GM12878 (cell line): ENCODE measurements around the gene ABT1. TPM values are rescaled to one million over a fixed set of nuclear protein-coding genes. Genes with fewer than 3 reads are reported as not detected.

ENCODE experiments used
- ASH2L ChIP-seq: fragments of 300-600, 200-600 bp; sonication (generic); IDR thresholded peaks from 2 replicates; pipeline ENCODE4 v1.6.1; 2017; ENCODE audit warnings: low read depth, mild to moderate bottlenecking, borderline replicate concordance
- BMI1 ChIP-seq: fragments of 450-650 bp; IDR thresholded peaks from 2 replicates; pipeline ENCODE4 v1.6.1; 2016; ENCODE audit warnings: mild to moderate bottlenecking, moderate library complexity, borderline replicate concordance
- E2F8 ChIP-seq: fragments of 450-650 bp; IDR thresholded peaks from 2 replicates; pipeline ENCODE4 v1.6.1; 2018; ENCODE audit warnings: mild to moderate bottlenecking, low read depth, moderate library complexity; ENCODE audit not compliant: partially characterized antibody
- ELK1 ChIP-seq: IDR thresholded peaks from 2 replicates; pipeline ENCODE4 v1.6.1; 2012; ENCODE audit warnings: low read depth, low read length, improper control_type of control experiment
- FOS ChIP-seq: IDR thresholded peaks from 3 replicates; pipeline ENCODE4 v1.6.1; 2011; ENCODE audit warnings: borderline replicate concordance; ENCODE audit not compliant: insufficient read length; ENCODE audit errors: extremely low read depth
- HDAC6 ChIP-seq: fragments of 200-600 bp; sonication (generic); IDR thresholded peaks from one replicate; pipeline ENCODE4 v1.8.0; 2017; ENCODE audit warnings: antibody characterized with exemption; ENCODE audit not compliant: unreplicated experiment
- JUND ChIP-seq: IDR thresholded peaks from 2 replicates; pipeline ENCODE4 v1.6.1; 2012; ENCODE audit warnings: low read depth, mild to moderate bottlenecking, low read length, improper control_type of control experiment, moderate library complexity
- KAT2A ChIP-seq: conservative IDR thresholded peaks from 2 replicates; pipeline ENCODE4 v1.6.1; 2011; ENCODE audit warnings: low read depth, low read length; ENCODE audit not compliant: control insufficient read depth
- MAX ChIP-seq: IDR thresholded peaks from 2 replicates; pipeline ENCODE4 v1.6.1; 2012; ENCODE audit warnings: low read depth, low read length, improper control_type of control experiment
- NFIC ChIP-seq: IDR thresholded peaks from 2 replicates; pipeline ENCODE4 v1.6.1; 2012; ENCODE audit warnings: low read depth, mild to moderate bottlenecking, inconsistent platforms, low read length, moderate library complexity
- NFXL1 ChIP-seq: fragments of 450-650 bp; IDR thresholded peaks from 2 replicates; pipeline ENCODE4 v1.6.1; 2017; ENCODE audit warnings: antibody characterized with exemption, mild to moderate bottlenecking, borderline replicate concordance
- PBX3 ChIP-seq: IDR thresholded peaks from 2 replicates; pipeline ENCODE4 v1.6.1; 2011; ENCODE audit warnings: mild to moderate bottlenecking, low read depth, low read length, moderate library complexity; ENCODE audit not compliant: insufficient replicate concordance
- RAD21 ChIP-seq: IDR thresholded peaks from 2 replicates; pipeline ENCODE4 v1.6.1; 2011; ENCODE audit warnings: mild to moderate bottlenecking, low read depth, low read length, moderate library complexity; ENCODE audit not compliant: insufficient read depth
- RB1 ChIP-seq: fragments of 450-650 bp; formaldehyde crosslinking; IDR thresholded peaks from 2 replicates; pipeline ENCODE4 v1.6.1; 2017; ENCODE audit warnings: mild to moderate bottlenecking, borderline replicate concordance
- SIX5 ChIP-seq: IDR thresholded peaks from 2 replicates; pipeline ENCODE4 v1.6.1; 2011; ENCODE audit warnings: mild to moderate bottlenecking, low read depth, low read length, moderate library complexity; ENCODE audit not compliant: severe bottlenecking
- SRF ChIP-seq, 2 experiments: IDR thresholded peaks; 2 replicates each; pipeline ENCODE4 v1.6.1; 2011; ENCODE audit warnings: low read depth in 2 of 2, low read length in 2 of 2, mild to moderate bottlenecking in 1 of 2, moderate library complexity in 1 of 2
- WRNIP1 ChIP-seq: IDR thresholded peaks from 2 replicates; pipeline ENCODE4 v1.6.1; 2011; ENCODE audit warnings: low read depth, low read length, improper control_type of control experiment, borderline replicate concordance
- ZNF217 ChIP-seq: fragments of 450-650 bp; IDR thresholded peaks from 2 replicates; pipeline ENCODE4 v1.6.1; 2017; ENCODE audit warnings: antibody characterized with exemption, mild to moderate bottlenecking
- ZNF592 ChIP-seq: fragments of 450-650 bp; IDR thresholded peaks from 2 replicates; pipeline ENCODE4 v1.6.1; 2017; ENCODE audit warnings: mild to moderate bottlenecking, moderate library complexity
- polyA plus RNA-seq, 11 experiments: library from polyadenylated mRNA; depleted of rRNA in 4 of 11; unstranded in 6 of 11; stranded (reverse) in 5 of 11; fragments of >200 nt; fragmentation: Nextera tagmentation in 4 of 11; fragmentation: Illumina TruSeq in 1 of 11; extraction: Ambion mirVana in 4 of 11; extraction: Trizol in 1 of 11; gene quantifications; 1 replicate in 1 of 11; 2 replicates in 10 of 11; pipeline versions ENCODE4 v1.2.1 to v1.2.3, GENCODE V29; 2011 to 2016; ENCODE audit warnings: inconsistent platforms in 2 of 11, missing spikeins in 2 of 11, low read depth in 1 of 11
- total RNA-seq, 4 experiments: library from RNA; depleted of rRNA in 3 of 4; stranded (reverse); fragments of >200 nt in 3 of 4; fragmentation: Illumina TruSeq in 1 of 4; extraction: Trizol in 1 of 4; gene quantifications; 2 replicates each; pipeline versions ENCODE4 v1.2.1 to v1.2.3, GENCODE V29; 2013 to 2021

The ABT1 gene
- total and polyA plus RNA-seq, 10 of the 15 experiments (the other 5 are each of a cell fraction or from before 2014, with no cell fraction given), result 8.4 to 43.5 (median 28.2) TPM

DNA sequence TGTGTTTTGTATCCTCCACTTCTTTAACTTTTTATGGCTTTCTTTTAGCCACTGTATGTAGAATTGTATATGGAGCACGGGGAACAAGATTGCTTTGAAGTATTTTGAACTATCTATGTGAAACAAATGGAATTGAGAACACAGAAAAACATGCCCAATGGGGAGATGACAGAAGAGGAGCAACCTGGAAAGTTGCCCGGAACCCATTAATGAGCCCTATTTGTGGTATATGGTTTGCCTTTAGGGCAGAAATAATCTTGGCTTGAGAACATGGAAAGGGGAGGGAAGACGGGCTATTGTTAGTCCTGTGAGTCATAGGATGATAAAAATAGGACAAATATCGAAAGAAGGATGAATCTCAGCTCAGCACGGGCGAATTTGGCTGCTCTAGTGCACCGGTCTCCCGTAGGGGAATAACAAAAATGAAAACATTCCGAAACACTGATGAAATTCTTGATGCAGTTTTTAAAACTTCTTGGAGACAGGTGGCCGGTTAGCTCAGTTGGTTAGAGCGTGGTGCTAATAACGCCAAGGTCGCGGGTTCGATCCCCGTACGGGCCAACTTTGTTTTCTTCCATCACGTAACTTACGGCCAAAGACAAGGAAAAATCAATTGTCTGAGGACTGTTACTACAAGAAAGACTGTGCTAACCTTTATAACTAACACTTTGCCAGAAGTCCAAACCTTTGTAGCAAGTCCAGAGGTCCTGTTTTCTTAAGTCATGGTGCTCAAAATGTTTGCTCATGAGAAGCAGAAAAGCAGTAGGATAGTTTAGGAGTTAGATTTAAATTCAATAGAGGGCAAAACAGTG lies 42.9 kb upstream of the ABT1 start (continued):
- peak; percentile 66 for TF ChIP-seq E2F8
- no peak for TF ChIP-seq RAD21
- TF ChIP-seq SIX5, result no peak
- TF ChIP-seq KAT2A, result no peak
- no peak for TF ChIP-seq RB1
- no peak for TF ChIP-seq SRF (IDR thresholded peaks at IDR 0.05; ENCODE audit: low read depth in 2 of 2, low read length in 2 of 2)
- TF ChIP-seq JUND, result no peak
- peak; percentile 52; the same call in 1 of the 2 replicates for TF ChIP-seq ZNF217
- no peak for TF ChIP-seq NFXL1
- TF ChIP-seq MAX, result no peak
- 0 out of 2 replicates have a peak, but pooled peaks have one; percentile 35 for TF ChIP-seq NFIC
- TF ChIP-seq BMI1, result no peak
- no peak for TF ChIP-seq ZNF592
- no peak for TF ChIP-seq ELK1
- no peak for TF ChIP-seq PBX3
- 0 out of 2 replicates have a peak, but pooled peaks have one; percentile 13 for TF ChIP-seq ASH2L
- TF ChIP-seq FOS, result peak; percentile 6
- no peak for TF ChIP-seq WRNIP1
- no peak for TF ChIP-seq HDAC6
